ENCODE measurements around the gene CFH.

CFH gene

GRCh38 chr1:196660272-196660671 is 8.4 kb downstream of the CFH start:
- no peaks in the 10 kb centered on the region for H3K27me3 ChIP-seq (ENCODE audit: insufficient read depth, low read length, poor library complexity)
- H3K4me1 ChIP-seq (ENCODE audit: insufficient read depth, low read length): peaks cover 45% of the 10 kb centered on the region
- no peak overlapping the region for H2AFZ ChIP-seq (ENCODE audit: low read depth, low read length)
- H4K20me1 ChIP-seq (ENCODE audit: insufficient read depth, low read length): peaks cover 13% of the 10 kb centered on the region; the same call in 1 of the 2 replicates
- H3K27ac ChIP-seq (ENCODE audit: low read length): no peak overlapping the region
- peak overlapping the region; percentile 48; the same call in 1 of the 2 replicates for H3K4me2 ChIP-seq (ENCODE audit: insufficient read depth, low read length)
- H3K4me3 ChIP-seq (ENCODE audit: low read depth in 1 of 2, low read length in 2 of 2): no peak overlapping the region
- no peak for TF ChIP-seq EZH2 (IDR thresholded peaks at IDR 0.05; ENCODE audit: borderline replicate concordance, low read depth, low read length, severe bottlenecking)
- H3K36me3 ChIP-seq (ENCODE audit: insufficient read depth, low read length): peaks cover 8% of the 10 kb centered on the region
- no peaks in the 10 kb centered on the region for H3K9me3 ChIP-seq (ENCODE audit: insufficient read depth, low read length, severe bottlenecking)
- H3K9ac ChIP-seq (ENCODE audit: low read depth, low read length): no peak overlapping the region
- peaks cover 94% of the 10 kb centered on the region for H3K79me2 ChIP-seq (ENCODE audit: insufficient read depth, low read length)
- ATAC-seq (ENCODE audit: insufficient read depth, low read depth): 0 out of 3 replicates have a peak, but pooled peaks have one; percentile 28
- DNase-seq: no peak

DNA sequence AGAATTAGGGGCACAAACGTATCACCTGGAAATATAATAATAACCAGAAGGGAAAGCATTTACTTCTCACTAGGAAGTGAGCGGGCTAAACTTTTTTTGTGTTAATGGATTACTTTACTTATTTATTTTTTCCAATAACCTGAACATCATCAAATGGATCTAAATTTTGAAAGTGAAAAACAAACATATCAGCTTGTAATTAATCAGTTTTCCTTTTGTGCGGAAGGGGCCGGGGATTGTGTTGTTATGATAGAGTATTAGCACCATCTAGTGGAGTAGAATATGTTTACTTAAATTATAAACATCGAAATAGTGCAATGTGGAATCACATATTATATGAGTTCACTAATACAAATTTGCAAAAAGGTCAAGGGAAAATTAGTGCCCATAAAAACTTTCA is 9.0 kb downstream of the CFH start:
- peak; percentile 81 for ATAC-seq (ENCODE audit: insufficient read depth, low read depth)
- H3K4me1 ChIP-seq (ENCODE audit: insufficient read depth, low read length): peaks cover 39% of the 10 kb centered on the region
- H2AFZ ChIP-seq (ENCODE audit: low read depth, low read length): no peak overlapping the region
- no peak overlapping the region for H3K9ac ChIP-seq (ENCODE audit: low read depth, low read length)
- no peak overlapping the region for H3K27ac ChIP-seq (ENCODE audit: low read length)
- H3K79me2 ChIP-seq (ENCODE audit: insufficient read depth, low read length): peaks cover 94% of the 10 kb centered on the region
- no peaks in the 10 kb centered on the region for H3K27me3 ChIP-seq (ENCODE audit: insufficient read depth, low read length, poor library complexity)
- TF ChIP-seq EZH2 (IDR thresholded peaks at IDR 0.05; ENCODE audit: borderline replicate concordance, low read depth, low read length, severe bottlenecking) (no peak), CTCF (IDR thresholded peaks at IDR 0.05; ENCODE audit: borderline replicate concordance, extremely low read depth, low read length, poor library complexity, severe bottlenecking) (peak; percentile 63)
- DNase-seq: no peak
- peaks cover 13% of the 10 kb centered on the region; the same call in 1 of the 2 replicates for H4K20me1 ChIP-seq (ENCODE audit: insufficient read depth, low read length)
- H3K4me2 ChIP-seq (ENCODE audit: insufficient read depth, low read length): peak overlapping the region; percentile 48
- H3K4me3 ChIP-seq (ENCODE audit: low read depth in 1 of 2, low read length in 2 of 2): no peak overlapping the region; a peak in 1 of 4 replicates
- no peaks in the 10 kb centered on the region for H3K9me3 ChIP-seq (ENCODE audit: insufficient read depth, low read length, severe bottlenecking)
- peaks cover 11% of the 10 kb centered on the region for H3K36me3 ChIP-seq (ENCODE audit: insufficient read depth, low read length)

GRCh38 chr1:196661345-196661744 is 9.5 kb downstream of the CFH start:
- Histone ChIP-seq H3K4me1 (ENCODE audit: insufficient read depth, low read length) (peaks cover 34% of the 10 kb centered on the region; the same call in 1 of the 2 replicates), H3K4me3 (ENCODE audit: low read depth in 1 of 2, low read length in 2 of 2) (no peak overlapping the region), H3K9ac (ENCODE audit: low read depth, low read length) (no peak overlapping the region), H3K36me3 (ENCODE audit: insufficient read depth, low read length) (peaks cover 14% of the 10 kb centered on the region), H4K20me1 (ENCODE audit: insufficient read depth, low read length) (peaks cover 13% of the 10 kb centered on the region; the same call in 1 of the 2 replicates), H3K27ac (ENCODE audit: low read length) (no peak overlapping the region), H3K79me2 (ENCODE audit: insufficient read depth, low read length) (peaks cover 92% of the 10 kb centered on the region), H2AFZ (ENCODE audit: low read depth, low read length) (no peak overlapping the region), H3K9me3 (ENCODE audit: insufficient read depth, low read length, severe bottlenecking) (peaks cover 4% of the 10 kb centered on the region), H3K4me2 (ENCODE audit: insufficient read depth, low read length) (no peak overlapping the region), H3K27me3 (ENCODE audit: insufficient read depth, low read length, poor library complexity) (no peaks in the 10 kb centered on the region)
- ATAC-seq (ENCODE audit: insufficient read depth, low read depth) (no peak), DNase-seq (no peak)
- TF ChIP-seq CTCF (IDR thresholded peaks at IDR 0.05; ENCODE audit: borderline replicate concordance, extremely low read depth, low read length, poor library complexity, severe bottlenecking) (no peak), EZH2 (IDR thresholded peaks at IDR 0.05; ENCODE audit: borderline replicate concordance, low read depth, low read length, severe bottlenecking) (no peak)

GRCh38 chr1:196667131-196667530 is 15.3 kb downstream of the CFH start:
- H3K9ac ChIP-seq (ENCODE audit: low read depth, low read length): no peak overlapping the region
- H3K27ac ChIP-seq (ENCODE audit: low read length): no peak overlapping the region
- DNase-seq (no peak), ATAC-seq (ENCODE audit: insufficient read depth, low read depth) (no peak)
- no peak overlapping the region for H2AFZ ChIP-seq (ENCODE audit: low read depth, low read length)
- H3K4me3 ChIP-seq (ENCODE audit: low read depth in 1 of 2, low read length in 2 of 2): no peak overlapping the region
- peaks cover 85% of the 10 kb centered on the region for H3K79me2 ChIP-seq (ENCODE audit: insufficient read depth, low read length)
- H3K27me3 ChIP-seq (ENCODE audit: insufficient read depth, low read length, poor library complexity): no peaks in the 10 kb centered on the region
- TF ChIP-seq EZH2 (IDR thresholded peaks at IDR 0.05; ENCODE audit: borderline replicate concordance, low read depth, low read length, severe bottlenecking) (no peak), CTCF (IDR thresholded peaks at IDR 0.05; ENCODE audit: borderline replicate concordance, extremely low read depth, low read length, poor library complexity, severe bottlenecking) (no peak)
- H3K36me3 ChIP-seq (ENCODE audit: insufficient read depth, low read length): peaks cover 26% of the 10 kb centered on the region
- no peaks in the 10 kb centered on the region for H3K4me1 ChIP-seq (ENCODE audit: insufficient read depth, low read length)
- no peaks in the 10 kb centered on the region for H4K20me1 ChIP-seq (ENCODE audit: insufficient read depth, low read length)
- peaks cover 20% of the 10 kb centered on the region for H3K9me3 ChIP-seq (ENCODE audit: insufficient read depth, low read length, severe bottlenecking)
- H3K4me2 ChIP-seq (ENCODE audit: insufficient read depth, low read length): no peak overlapping the region
